Brain microvascular endothelial cell (primary cell): Measurements from ENCODE around the gene PER1.

Source experiments
- DNase-seq: peaks from one replicate; pipeline ENCODE4 v3.0.0-alpha.2; 2020
- H3K27ac ChIP-seq: fragments of 250-450 bp; sonication (Bioruptor Pico); 2 replicates; pipeline ENCODE4 v1.5.1; 2020; ENCODE audit warnings: mild to moderate bottlenecking, moderate library complexity
- H3K27me3 ChIP-seq: fragments of 250-450 bp; sonication (Bioruptor Pico); replicated peaks from 2 replicates; pipeline ENCODE4 v1.5.1; 2020; ENCODE audit warnings: mild to moderate bottlenecking
- H3K36me3 ChIP-seq: fragments of 250-450 bp; sonication (Bioruptor Pico); replicated peaks from 2 replicates; pipeline ENCODE4 v1.5.1; 2020; ENCODE audit warnings: mild to moderate bottlenecking
- H3K4me3 ChIP-seq: 2 replicates; pipeline ENCODE4 v1.5.1; 2011; ENCODE audit warnings: low read depth, mild to moderate bottlenecking, control low read depth, low read length, moderate library complexity
- in situ Hi-C: cut with HindIII; loops from 2 replicates; pipeline ENCODE4 v1.10.0; 2017; ENCODE audit warnings: low sequenced_read_pairs, low pct_ligation_motif_present
- TF ChIP-seq, protein P1 (sequence below): IDR thresholded peaks from 2 replicates; pipeline ENCODE4 v1.5.1; 2011; ENCODE audit warnings: low read depth, mild to moderate bottlenecking, moderate library complexity, low read length, control low read depth, inconsistent platforms; ENCODE audit errors: missing control alignments

Gene PER1

DNA sequence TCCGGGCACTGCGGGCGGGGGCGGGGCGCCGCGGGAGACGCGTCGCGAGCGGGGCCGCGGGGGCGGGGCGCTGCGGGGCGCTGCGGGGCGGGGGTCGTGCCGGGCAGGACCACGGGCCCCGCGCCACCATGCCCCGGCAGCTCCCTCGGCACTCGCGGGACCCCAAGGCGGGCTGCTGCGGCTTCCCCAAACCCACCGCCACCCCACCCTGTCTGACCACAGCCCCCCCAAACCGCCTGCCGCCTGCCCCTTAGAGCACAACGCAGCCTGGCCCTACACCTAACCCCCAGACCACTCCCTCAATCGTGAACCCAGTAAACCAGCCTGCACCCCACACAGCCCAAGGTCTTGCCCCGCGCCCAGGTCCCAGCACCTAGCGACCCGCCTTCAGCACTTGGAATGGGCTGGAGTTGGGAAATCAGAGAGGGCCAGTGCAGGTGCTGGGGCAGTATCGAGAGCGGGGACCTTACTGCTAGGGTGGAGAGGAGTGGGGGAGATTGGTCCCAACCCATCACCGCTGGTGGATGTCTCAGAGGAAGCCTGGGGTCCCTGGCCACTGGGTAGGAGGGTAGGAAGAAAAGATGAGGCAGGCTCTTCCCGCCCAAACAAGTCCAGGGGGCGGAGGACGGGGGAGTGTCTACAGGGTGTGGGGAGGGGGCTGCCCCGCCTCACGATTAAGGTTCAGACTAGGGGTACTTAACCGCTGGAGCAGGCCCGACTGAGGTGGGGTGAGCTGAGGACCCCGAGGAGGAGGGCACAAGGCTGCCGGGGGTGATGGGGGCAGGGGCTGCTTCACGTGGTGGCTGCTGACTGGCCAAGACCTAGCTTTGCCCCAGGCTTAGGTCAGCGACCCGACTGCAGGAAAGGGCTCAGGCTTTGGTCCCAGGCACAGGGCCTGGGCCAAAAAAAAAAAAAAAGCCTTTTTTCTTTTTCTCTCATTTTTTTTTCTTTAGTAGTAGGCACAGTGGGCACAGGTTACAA lies 11.1 kb upstream of the PER1 start:
- TF ChIP-seq, protein P1, sequence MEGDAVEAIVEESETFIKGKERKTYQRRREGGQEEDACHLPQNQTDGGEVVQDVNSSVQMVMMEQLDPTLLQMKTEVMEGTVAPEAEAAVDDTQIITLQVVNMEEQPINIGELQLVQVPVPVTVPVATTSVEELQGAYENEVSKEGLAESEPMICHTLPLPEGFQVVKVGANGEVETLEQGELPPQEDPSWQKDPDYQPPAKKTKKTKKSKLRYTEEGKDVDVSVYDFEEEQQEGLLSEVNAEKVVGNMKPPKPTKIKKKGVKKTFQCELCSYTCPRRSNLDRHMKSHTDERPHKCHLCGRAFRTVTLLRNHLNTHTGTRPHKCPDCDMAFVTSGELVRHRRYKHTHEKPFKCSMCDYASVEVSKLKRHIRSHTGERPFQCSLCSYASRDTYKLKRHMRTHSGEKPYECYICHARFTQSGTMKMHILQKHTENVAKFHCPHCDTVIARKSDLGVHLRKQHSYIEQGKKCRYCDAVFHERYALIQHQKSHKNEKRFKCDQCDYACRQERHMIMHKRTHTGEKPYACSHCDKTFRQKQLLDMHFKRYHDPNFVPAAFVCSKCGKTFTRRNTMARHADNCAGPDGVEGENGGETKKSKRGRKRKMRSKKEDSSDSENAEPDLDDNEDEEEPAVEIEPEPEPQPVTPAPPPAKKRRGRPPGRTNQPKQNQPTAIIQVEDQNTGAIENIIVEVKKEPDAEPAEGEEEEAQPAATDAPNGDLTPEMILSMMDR: no peak
- peak overlapping the region; percentile 89 for H3K27ac ChIP-seq
- DNase-seq: no peak
- H3K27me3 ChIP-seq: no peaks in the 10 kb centered on the region
- H3K4me3 ChIP-seq: peak overlapping the region; percentile 85
- peaks cover 17% of the 10 kb centered on the region for H3K36me3 ChIP-seq
- in situ Hi-C loops: no loop called here

DNA sequence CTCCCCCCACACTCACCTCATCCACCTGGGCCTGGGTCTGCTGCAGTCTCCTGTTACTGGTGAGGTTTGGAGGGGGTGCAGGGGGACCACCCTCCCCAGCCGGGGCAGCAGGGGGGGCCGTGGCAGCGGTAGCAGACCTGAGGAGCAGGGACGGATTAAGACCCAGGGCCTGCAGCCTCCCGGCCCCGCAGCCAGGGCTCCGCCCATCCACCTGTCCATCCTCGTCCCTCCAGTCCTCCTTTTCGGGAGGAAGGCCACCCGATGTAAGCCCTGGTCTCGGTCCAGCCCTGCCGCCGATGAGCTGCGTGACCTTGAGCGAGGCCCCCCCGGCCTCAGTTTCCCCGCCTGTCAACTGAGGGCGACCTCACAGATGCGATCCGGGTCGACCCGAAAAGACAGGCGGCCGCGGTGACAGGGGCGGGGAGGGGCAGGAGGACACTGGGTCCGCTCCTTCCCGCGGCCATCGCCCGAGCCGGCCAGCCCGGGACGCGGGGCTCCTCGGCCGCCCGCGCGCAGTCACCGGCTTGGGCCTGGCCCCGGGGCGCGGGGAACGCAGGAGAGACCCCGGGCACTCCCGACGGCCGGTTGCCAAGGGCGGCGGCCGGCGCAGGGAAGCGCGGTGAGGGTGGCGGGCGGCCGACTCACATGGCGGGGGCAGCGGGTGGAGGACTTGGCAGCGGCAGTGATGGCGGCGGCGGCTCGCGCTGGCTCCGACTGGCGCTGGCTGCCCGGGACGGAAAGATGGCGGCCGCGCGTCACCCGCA lies 10.2 kb upstream of the PER1 start, which contains the start of gene VAMP2:
TSS of gene VAMP2 (minus strand) at position 716 of the 764 bp plus-strand sequence. CDS start at position 647, 69 bp downstream.
- TF ChIP-seq, protein P1: no peak
- no peak for DNase-seq
- in situ Hi-C loops: no loop called here

DNA sequence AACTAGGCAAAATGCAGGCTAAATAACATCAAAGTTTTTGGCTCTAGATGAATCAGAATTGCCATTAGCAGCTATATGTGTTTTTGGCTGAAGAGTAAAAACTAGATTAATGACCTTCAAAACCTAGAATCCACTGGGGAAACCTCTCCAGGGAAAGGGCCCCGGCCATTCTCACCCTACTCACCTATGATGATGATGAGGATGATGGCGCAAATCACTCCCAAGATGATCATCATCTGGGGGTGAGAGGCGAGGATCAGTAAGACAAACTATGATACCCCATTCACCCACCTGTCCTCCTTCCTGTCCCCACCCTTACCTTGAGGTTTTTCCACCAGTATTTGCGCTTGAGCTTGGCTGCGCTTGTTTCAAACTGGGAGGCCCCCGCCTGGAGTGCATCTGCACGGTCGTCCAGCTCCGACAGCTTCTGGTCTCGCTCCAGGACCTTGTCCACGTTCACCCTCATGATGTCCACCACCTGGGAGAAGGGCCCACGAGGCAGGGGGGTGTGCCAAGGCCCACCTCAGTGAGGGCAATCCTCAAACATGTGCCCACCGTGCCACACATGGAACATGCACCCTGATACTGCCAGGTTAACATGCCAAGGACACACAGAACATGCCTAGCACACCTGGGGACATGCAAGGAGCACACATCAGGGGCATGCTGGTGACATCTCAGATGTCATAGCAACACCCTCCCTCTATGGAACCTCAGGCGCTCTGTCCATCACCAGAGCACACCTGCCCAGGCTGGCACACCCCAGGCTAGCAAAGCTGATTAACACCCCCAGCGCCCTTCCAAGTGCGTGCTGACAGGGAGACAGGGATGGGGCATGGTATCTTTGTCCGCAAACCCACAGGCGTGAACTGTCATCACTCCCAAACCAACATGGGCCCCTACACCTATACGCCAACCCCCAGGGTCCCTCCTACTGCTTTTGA lies 9.4 kb upstream of the PER1 start:
- H3K36me3 ChIP-seq: peaks cover 17% of the 10 kb centered on the region
- H3K27ac ChIP-seq: no peak overlapping the region
- H3K27me3 ChIP-seq: no peaks in the 10 kb centered on the region
- no peak for DNase-seq
- in situ Hi-C loops: no loop called here
- TF ChIP-seq, protein P1: no peak
- H3K4me3 ChIP-seq: peak overlapping the region; percentile 85

More for the DNA sequence above, 10.2 kb upstream of the PER1 start, which contains the start of gene VAMP2:
- peak within 1 kb of the TSS; percentile 89 for H3K27ac ChIP-seq
- H3K27me3 ChIP-seq: no peaks in the 10 kb centered on the region
- H3K36me3 ChIP-seq: peaks cover 17% of the 10 kb centered on the region
- H3K4me3 ChIP-seq: peak within 1 kb of the TSS; percentile 85

DNA sequence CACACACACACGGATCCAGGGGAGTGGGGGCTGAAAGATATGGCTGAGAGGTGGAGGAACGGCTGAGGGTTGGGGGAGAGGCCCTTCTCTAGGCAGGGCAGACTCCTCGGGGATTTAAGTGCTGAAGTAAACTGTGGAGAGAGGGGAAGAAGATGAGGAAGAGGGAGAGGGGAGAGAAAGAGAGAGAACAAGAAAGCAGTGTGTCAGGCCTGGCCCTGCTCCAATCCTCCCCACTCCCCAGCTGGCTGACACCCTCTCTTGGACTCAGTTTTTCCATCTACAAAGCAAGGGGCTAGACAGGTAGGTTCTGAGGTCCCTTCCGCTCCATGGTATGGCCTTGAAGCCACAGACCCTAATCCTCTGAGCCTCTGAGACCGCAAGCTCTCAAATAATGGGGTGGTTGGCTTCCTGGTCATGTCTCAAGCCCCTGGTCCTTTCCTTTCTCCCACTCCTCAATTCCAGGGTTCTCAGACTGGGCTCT lies 8.6 kb upstream of the PER1 start:
- Histone ChIP-seq H3K4me3 (no peak overlapping the region), H3K36me3 (peaks cover 17% of the 10 kb centered on the region), H3K27ac (no peak overlapping the region), H3K27me3 (no peaks in the 10 kb centered on the region)
- no peak for DNase-seq
- TF ChIP-seq, protein P1: no peak
- in situ Hi-C loops: no loop called here

DNA sequence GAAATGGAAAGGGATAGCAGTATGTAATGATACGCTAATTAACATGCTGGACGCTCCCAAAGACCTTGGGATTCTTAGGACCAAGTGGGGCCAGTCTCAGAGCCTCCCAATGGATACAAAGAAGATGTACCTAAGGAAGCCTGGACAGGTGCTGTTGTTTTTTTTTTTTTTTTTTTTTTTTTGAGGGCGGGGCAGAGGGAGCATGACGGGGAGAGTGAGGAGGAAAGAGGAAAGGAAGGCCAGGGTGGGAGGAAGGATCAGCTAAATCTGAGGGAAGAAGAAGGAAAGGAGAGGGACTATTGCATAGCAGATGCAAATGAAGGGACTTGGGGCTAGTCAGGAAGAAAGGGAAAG lies 8.0 kb upstream of the PER1 start:
- Histone ChIP-seq H3K4me3 (no peak overlapping the region), H3K27ac (no peak overlapping the region), H3K36me3 (peaks cover 17% of the 10 kb centered on the region), H3K27me3 (no peaks in the 10 kb centered on the region)
- TF ChIP-seq, protein P1: no peak
- in situ Hi-C loops: no loop called here
- no peak for DNase-seq
